RWPE2 (cell line): ENCODE results near the gene MT1M.

ENCODE experiments used
- ATAC-seq: fragments of 200-7000 bp; cut with Tn5 transposase; 3 replicates; pipeline ENCODE4 v1.9.1; 2021; ENCODE audit warnings: low read depth
- DNase-seq: peaks from one replicate; pipeline ENCODE4 v3.0.0-alpha.2; 2020; ENCODE audit warnings: low spot score
- H3K27ac ChIP-seq: fragments of 450-650 bp; 2 replicates; pipeline ENCODE4 v1.5.1; 2017; ENCODE audit warnings: mild to moderate bottlenecking; ENCODE audit not compliant: poor library complexity, severe bottlenecking
- H3K27me3 ChIP-seq: fragments of 250-450 bp; sonication (Bioruptor Pico); 2 replicates; pipeline ENCODE4 v1.5.1; 2021; ENCODE audit warnings: mild to moderate bottlenecking, moderate library complexity; ENCODE audit not compliant: insufficient read depth, poor library complexity, severe bottlenecking
- H3K36me3 ChIP-seq: fragments of 250-450 bp; sonication (Bioruptor Pico); 2 replicates; pipeline ENCODE4 v1.5.1; 2020; ENCODE audit warnings: low read depth, mild to moderate bottlenecking, moderate library complexity
- H3K4me1 ChIP-seq: fragments of 250-450 bp; sonication (Bioruptor Pico); 2 replicates; pipeline ENCODE4 v1.5.1; 2021; ENCODE audit warnings: mild to moderate bottlenecking, moderate library complexity; ENCODE audit not compliant: insufficient read depth, poor library complexity, severe bottlenecking
- H3K4me3 ChIP-seq: fragments of 250-450 bp; sonication (Bioruptor Pico); 2 replicates; pipeline ENCODE4 v1.5.1; 2021; ENCODE audit warnings: mild to moderate bottlenecking, moderate library complexity; ENCODE audit not compliant: severe bottlenecking
- H3K9me3 ChIP-seq: fragments of 250-450 bp; sonication (Bioruptor Pico); 2 replicates; pipeline ENCODE4 v1.5.1; 2021; ENCODE audit warnings: mild to moderate bottlenecking, moderate library complexity; ENCODE audit not compliant: severe bottlenecking
- TF ChIP-seq, protein P1 (sequence below): fragments of 450-650 bp; IDR thresholded peaks from one replicate; pipeline ENCODE4 v1.5.1; 2017; ENCODE audit warnings: mild to moderate bottlenecking, moderate library complexity; ENCODE audit not compliant: poor library complexity, severe bottlenecking

MT1M gene

DNA sequence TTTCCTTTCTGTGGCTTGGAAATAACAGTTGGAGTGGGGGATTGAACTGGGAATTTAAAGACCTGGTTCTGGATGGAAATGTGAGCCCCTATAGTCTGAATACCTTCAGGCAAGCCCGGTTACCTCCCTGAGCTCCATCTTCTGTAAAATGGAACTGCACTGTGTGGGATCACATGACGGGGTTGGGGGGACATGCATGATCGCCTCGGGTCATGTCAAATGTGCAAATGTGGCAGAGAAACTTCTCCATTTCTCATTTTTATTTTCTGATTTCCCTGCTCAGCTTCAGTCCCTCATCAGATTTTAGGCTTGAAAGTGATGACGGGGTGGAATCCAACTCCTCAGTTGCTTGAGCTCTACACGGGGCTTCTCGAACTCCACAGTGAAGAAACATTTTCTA is 20.8 kb downstream of the MT1M start:
- H3K4me1 ChIP-seq = peaks cover 18% of the 10 kb centered on the region
- TF ChIP-seq, protein P1, sequence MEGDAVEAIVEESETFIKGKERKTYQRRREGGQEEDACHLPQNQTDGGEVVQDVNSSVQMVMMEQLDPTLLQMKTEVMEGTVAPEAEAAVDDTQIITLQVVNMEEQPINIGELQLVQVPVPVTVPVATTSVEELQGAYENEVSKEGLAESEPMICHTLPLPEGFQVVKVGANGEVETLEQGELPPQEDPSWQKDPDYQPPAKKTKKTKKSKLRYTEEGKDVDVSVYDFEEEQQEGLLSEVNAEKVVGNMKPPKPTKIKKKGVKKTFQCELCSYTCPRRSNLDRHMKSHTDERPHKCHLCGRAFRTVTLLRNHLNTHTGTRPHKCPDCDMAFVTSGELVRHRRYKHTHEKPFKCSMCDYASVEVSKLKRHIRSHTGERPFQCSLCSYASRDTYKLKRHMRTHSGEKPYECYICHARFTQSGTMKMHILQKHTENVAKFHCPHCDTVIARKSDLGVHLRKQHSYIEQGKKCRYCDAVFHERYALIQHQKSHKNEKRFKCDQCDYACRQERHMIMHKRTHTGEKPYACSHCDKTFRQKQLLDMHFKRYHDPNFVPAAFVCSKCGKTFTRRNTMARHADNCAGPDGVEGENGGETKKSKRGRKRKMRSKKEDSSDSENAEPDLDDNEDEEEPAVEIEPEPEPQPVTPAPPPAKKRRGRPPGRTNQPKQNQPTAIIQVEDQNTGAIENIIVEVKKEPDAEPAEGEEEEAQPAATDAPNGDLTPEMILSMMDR = no peak
- no peak for ATAC-seq

DNA sequence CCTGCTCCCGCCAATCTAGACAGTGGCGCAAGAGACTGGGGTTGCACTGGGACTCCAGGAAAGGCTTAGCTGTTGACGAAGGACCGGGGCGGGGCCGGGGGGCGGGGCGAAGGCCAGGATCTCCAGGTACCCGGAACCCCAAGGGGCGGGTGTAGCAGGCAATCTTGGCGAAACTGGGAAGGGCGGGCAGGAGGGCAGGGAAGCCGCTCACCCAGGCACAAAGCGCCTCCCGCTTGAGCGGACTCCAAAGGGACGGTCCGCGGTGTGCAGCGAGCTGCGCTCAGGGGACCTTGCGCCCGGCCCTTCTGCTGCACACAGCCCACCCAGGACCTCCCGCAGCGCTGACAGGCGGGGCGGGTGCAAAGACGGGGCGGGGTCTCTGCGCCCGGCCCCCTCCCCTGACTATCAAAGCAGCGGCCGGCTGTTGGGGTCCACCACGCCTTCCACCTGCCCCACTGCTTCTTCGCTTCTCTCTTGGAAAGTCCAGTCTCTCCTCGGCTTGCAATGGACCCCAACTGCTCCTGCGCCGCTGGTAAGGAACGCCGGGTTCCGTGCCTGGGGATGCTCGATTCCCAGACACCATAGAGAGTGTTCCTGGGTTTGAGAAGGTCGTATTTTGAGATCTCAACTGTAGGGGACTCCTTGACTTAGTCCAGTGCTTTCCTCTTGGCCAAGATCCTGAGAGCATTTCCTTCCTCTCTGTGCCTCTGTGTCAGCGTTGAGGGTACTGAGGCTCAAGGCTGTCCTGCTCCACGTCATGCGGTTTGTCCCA is 25.3 kb downstream of the MT1M start, which contains the start of gene MT1F:
Gene MT1F (plus strand): TSS at position 405 of the 772 bp plus-strand sequence. CDS start 100 bp downstream, at position 505.
- H3K27me3 ChIP-seq = no peaks in the 10 kb centered on the region
- H3K9me3 ChIP-seq = no peaks in the 10 kb centered on the region

More for the DNA sequence above, 20.8 kb downstream of the MT1M start:
- Histone ChIP-seq H3K9me3 (no peaks in the 10 kb centered on the region), H3K27ac (no peak overlapping the region), H3K27me3 (no peaks in the 10 kb centered on the region), H3K4me3 (no peak overlapping the region), H3K36me3 (no peaks in the 10 kb centered on the region)
- DNase-seq = no peak

GRCh38 chr16:56658327-56658875 is 25.9 kb downstream of the MT1M start:
- DNase-seq (no peak), ATAC-seq (no peak)
- Histone ChIP-seq H3K36me3 (no peaks in the 10 kb centered on the region), H3K4me3 (peak overlapping the region; percentile 42), H3K27me3 (no peaks in the 10 kb centered on the region), H3K9me3 (no peaks in the 10 kb centered on the region), H3K27ac (no peak overlapping the region), H3K4me1 (peaks cover 3% of the 10 kb centered on the region)
- TF ChIP-seq, protein P1 = no peak

More for the DNA sequence above, 25.3 kb downstream of the MT1M start, which contains the start of gene MT1F:
- DNase-seq = peak; percentile 93
- Histone ChIP-seq H3K36me3 (no peaks in the 10 kb centered on the region), H3K27ac (peak within 1 kb of the TSS; percentile 3), H3K4me3 (peak within 1 kb of the TSS; percentile 42), H3K4me1 (peaks cover 3% of the 10 kb centered on the region)
- TF ChIP-seq, protein P1 = no peak
- peak; percentile 94 for ATAC-seq

DNA sequence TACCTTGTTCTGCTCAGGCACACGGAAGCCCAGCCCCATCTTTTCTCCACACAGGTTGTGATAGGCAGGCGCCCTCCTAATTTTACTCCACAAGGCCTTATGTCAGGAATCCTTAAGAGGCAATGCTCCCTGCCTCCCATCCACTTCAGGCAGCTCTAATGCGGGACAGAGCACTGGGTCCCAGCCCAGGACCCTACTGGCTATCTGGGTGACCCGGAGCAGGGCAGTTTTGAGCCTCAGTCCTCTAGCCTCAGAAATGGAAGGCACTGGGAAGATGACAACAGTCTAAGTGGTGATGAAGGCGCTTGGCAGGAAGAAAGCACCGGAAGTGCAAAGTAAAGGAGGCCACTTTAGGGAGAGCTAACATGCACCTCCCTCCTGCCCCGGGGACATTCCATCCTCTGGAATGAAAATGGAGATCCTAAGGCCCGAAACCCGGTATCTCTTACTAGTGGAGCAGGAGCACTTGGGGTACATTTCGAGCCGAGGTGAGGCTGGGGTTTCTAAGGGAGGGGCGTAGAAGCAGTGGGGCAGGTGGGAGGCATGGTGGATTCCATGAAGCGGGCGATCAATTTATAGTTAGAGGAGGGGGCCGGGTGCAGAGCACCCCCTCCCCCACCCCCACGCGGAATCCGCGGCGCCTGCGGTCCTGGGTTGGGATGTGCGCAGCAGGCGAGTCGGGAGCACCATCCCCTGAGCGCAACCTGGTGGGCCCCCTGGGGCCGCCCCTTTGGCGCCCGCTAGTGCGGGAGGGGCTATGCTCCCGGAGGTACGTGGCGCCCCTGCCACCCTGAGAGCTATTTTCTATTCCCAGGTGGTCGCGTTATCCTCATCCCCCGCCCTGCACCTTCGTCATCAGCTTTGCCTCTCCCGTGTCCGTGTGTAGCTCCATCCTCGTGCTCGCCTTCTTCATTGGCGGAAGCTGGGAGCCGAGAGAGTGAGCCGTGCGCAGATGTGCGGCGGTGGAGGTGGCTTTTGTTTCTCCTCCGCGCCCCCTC is 30.2 kb downstream of the MT1M start:
- TF ChIP-seq, protein P1 = no peak
- H3K27me3 ChIP-seq = no peaks in the 10 kb centered on the region
- no peak overlapping the region for H3K27ac ChIP-seq
- no peak for ATAC-seq
- DNase-seq = no peak
- H3K9me3 ChIP-seq = no peaks in the 10 kb centered on the region
- no peaks in the 10 kb centered on the region for H3K36me3 ChIP-seq
- no peaks in the 10 kb centered on the region for H3K4me1 ChIP-seq
- H3K4me3 ChIP-seq = no peak overlapping the region
